Measurements from ENCODE around the gene ABCG1. TPM values are rescaled to one million over a fixed set of nuclear protein-coding genes. Genes with fewer than 3 reads are reported as not detected.

The ABCG1 gene
- total RNA-seq, 1 donor from 2014 or later, result 138 TPM

DNA sequence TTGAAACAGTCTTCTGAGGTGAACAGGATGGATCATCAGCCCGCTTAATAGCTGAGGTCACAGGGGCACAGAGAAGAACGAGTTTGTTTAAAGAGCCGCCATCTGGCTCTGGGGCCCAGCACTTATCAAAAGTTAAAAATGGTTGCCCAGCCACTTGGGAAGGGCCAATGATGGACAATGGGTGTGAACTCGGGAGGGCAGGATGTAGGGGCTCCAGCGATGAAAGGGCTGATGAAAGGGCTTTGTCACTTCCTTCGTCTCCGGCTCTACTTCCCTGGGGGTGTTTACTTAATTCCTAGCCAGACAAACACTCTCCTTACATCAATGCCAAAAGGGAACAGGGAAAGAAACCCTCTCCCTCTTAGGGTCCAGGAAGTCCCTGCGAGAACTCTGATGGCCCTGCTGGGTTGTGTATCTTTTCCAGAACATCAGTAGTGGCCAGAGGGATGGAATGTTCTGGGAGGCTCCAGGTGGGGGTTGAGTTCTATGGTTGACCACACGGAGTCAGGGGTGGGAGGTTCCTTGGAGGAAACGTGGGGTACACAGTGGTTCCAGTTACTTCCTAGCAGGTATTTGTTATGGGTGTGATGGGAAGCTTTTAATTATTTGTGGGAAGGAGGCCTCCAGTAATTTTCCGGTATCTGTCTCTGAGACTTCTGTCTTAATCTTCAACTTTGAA is 9.0 kb upstream of the ABCG1 start:
- FAIRE-seq (no peak), DNase-seq (ENCODE audit: low read depth) (peak; percentile 71)
- Histone ChIP-seq H3K36me3 (ENCODE audit: control insufficient read depth, insufficient read depth, low read length) (no peaks in the 10 kb centered on the region), H3K27me3 (ENCODE audit: control insufficient read depth, insufficient read depth, low read length) (no peaks in the 10 kb centered on the region), H3K4me3 (ENCODE audit: low read depth, low read length) (no peak overlapping the region)
- TF ChIP-seq CTCF (IDR thresholded peaks at IDR 0.05; ENCODE audit: insufficient read depth, low read length, severe bottlenecking), result no peak

DNA sequence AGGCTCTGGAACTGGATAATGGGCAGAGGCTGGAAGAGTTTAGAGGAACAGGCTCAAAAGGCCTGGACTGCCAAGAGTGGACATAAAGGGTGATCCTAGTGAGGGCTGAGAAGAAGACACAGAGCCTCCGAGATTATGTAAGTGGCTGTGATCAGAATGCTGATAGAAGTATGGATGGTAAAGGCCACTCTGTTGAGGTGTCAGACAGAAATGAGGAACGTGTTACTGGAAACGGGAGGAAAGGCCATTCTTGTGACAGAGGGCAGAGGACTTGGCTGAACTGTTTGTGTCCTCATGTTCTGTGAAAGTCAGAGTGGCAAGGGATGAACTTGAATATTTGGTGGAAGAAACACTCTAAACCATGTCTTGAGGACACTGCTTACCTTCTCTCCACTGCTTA is 6.7 kb upstream of the ABCG1 start:
- Histone ChIP-seq H3K27me3 (ENCODE audit: control insufficient read depth, insufficient read depth, low read length) (no peaks in the 10 kb centered on the region), H3K36me3 (ENCODE audit: control insufficient read depth, insufficient read depth, low read length) (no peaks in the 10 kb centered on the region), H3K4me3 (ENCODE audit: low read depth, low read length) (no peak overlapping the region)
- DNase-seq (ENCODE audit: low read depth), result no peak
- TF ChIP-seq CTCF (IDR thresholded peaks at IDR 0.05; ENCODE audit: insufficient read depth, low read length, severe bottlenecking), result no peak
- no peak for FAIRE-seq

- no peak for DNase-seq (ENCODE audit: low read depth)
- Histone ChIP-seq H3K27me3 (ENCODE audit: control insufficient read depth, insufficient read depth, low read length) (no peaks in the 10 kb centered on the region), H3K36me3 (ENCODE audit: control insufficient read depth, insufficient read depth, low read length) (no peaks in the 10 kb centered on the region), H3K4me3 (ENCODE audit: low read depth, low read length) (no peak overlapping the region)
- FAIRE-seq, result no peak
- TF ChIP-seq CTCF (IDR thresholded peaks at IDR 0.05; ENCODE audit: insufficient read depth, low read length, severe bottlenecking), result no peak
Measured at GRCh38 chr21:42213082-42213774, 5.7 kb upstream of the ABCG1 start.

DNA sequence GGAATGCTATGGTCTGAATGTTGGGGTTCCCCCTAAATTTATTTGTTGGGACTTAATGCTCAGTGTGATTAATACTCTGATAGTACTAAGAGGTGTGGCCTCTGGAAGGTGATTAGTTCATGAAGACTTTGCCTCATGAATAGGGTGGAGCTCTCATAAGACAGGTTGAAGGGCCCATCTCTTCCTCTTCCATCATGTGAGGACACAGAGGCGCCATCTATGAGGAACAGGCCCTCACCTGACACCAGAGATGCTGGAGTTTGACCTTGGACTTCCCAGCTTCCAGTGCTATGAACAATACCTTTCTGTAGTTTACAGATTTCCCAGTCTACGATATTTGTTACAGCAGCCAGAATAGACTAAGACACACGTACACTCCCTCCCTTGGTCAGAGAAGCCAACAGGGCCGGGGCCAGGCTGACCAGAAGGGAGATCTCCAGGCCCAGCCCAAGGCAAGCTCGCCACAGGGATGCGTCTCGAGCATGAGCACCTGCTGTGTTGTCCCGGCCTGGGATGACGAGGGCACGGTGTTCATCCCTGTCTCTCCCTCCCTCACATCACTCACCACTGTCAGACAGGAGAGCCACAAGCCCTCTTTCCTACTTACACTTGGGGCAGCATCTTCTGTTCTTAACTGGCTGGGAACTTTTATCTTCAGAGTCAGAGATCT is 4.7 kb upstream of the ABCG1 start:
- FAIRE-seq (peak; percentile 86), DNase-seq (ENCODE audit: low read depth) (no peak)
- no peaks in the 10 kb centered on the region for H3K36me3 ChIP-seq (ENCODE audit: control insufficient read depth, insufficient read depth, low read length)
- no peaks in the 10 kb centered on the region for H3K27me3 ChIP-seq (ENCODE audit: control insufficient read depth, insufficient read depth, low read length)
- H3K4me3 ChIP-seq (ENCODE audit: low read depth, low read length), result no peak overlapping the region
- TF ChIP-seq CTCF (IDR thresholded peaks at IDR 0.05; ENCODE audit: insufficient read depth, low read length, severe bottlenecking), result no peak

DNA sequence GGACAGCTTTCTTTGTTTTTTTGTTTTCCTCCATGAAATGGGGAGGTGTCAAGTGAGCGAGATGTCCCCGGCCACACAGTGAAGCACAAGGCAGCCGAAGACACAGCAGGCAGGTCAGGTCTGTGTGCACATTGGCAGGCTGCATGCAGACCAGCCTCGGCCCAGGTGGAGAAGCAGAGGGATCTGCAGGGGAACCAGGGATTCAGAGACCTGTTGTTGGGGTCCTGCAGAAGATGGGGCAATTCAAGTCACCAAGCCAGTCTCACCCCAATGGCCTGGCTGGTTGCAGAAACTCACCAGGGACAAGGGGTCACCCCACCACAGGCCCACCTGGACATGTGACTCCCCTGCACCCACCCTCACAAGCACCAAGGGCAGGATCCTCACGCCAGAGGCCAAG is 4.0 kb upstream of the ABCG1 start:
- DNase-seq (ENCODE audit: low read depth) (no peak), FAIRE-seq (no peak)
- H3K36me3 ChIP-seq (ENCODE audit: control insufficient read depth, insufficient read depth, low read length), result no peaks in the 10 kb centered on the region
- no peaks in the 10 kb centered on the region for H3K27me3 ChIP-seq (ENCODE audit: control insufficient read depth, insufficient read depth, low read length)
- H3K4me3 ChIP-seq (ENCODE audit: low read depth, low read length), result no peak overlapping the region
- no peak for TF ChIP-seq CTCF (IDR thresholded peaks at IDR 0.05; ENCODE audit: insufficient read depth, low read length, severe bottlenecking)
